K562 (cell line): Measurements from ENCODE around the gene YEATS2.

Experiments used
- BHLHE40 ChIP-seq: IDR thresholded peaks from 2 replicates; pipeline ENCODE4 v1.6.1; 2011; ENCODE audit warnings: low read length, improper control_type of control experiment
- BRD4 ChIP-seq: fragments of 200-600 bp; sonication (generic); IDR thresholded peaks from 2 replicates; pipeline ENCODE4 v1.6.1; 2017; ENCODE audit warnings: inconsistent platforms
- CTCF ChIP-seq, 3 experiments: IDR thresholded peaks in 2 of 3; conservative IDR thresholded peaks in 1 of 3; 2 replicates each; pipeline ENCODE4 v1.5.1; 2011 to 2012; ENCODE audit warnings: low read length in 3 of 3, mild to moderate bottlenecking in 3 of 3, control low read depth in 2 of 3, improper control_type of control experiment in 1 of 3, inconsistent platforms in 1 of 3, low read depth in 1 of 3, mixed read lengths in 1 of 3, moderate library complexity in 1 of 3; ENCODE audit not compliant: insufficient read depth in 2 of 3
- HIVEP1 ChIP-seq: fragments of 250-450 bp; sonication (Bioruptor Pico); IDR thresholded peaks from 2 replicates; pipeline ENCODE4 v1.4.0; 2020; ENCODE audit warnings: mild to moderate bottlenecking
- HMGXB4 ChIP-seq: sonication (generic); formaldehyde crosslinking; IDR thresholded peaks from 2 replicates; pipeline ENCODE4 v1.8.1; 2023; ENCODE audit warnings: mild to moderate bottlenecking, missing genetic modification reagents
- MAX ChIP-seq: sonication (generic); formaldehyde crosslinking; IDR thresholded peaks from 2 replicates; pipeline ENCODE4 v1.9.0; 2022; ENCODE audit warnings: mild to moderate bottlenecking, missing genetic modification reagents
- MXD1 ChIP-seq: fragments of 250-450 bp; sonication (Bioruptor Pico); IDR thresholded peaks from 2 replicates; pipeline ENCODE4 v1.8.0; 2021; ENCODE audit warnings: borderline replicate concordance, mild to moderate bottlenecking, moderate library complexity; ENCODE audit not compliant: poor library complexity, severe bottlenecking
- NFIC ChIP-seq: fragments of 450-650 bp; IDR thresholded peaks from 2 replicates; pipeline ENCODE4 v1.6.1; 2017; ENCODE audit warnings: mild to moderate bottlenecking, inconsistent platforms
- NRF1 ChIP-seq, 2 experiments: fragments of 450-650 bp; IDR thresholded peaks in 1 of 2; conservative IDR thresholded peaks in 1 of 2; 2 replicates each; pipeline ENCODE4 v1.6.1; 2014; ENCODE audit warnings: mild to moderate bottlenecking in 2 of 2
- PKNOX1 ChIP-seq: fragments of 450-650 bp; IDR thresholded peaks from 2 replicates; pipeline ENCODE4 v1.6.1; 2016
- POLR2A ChIP-seq: fragments of 450-650 bp; conservative IDR thresholded peaks from 2 replicates; pipeline ENCODE4 v1.6.1; 2016
- REST ChIP-seq, 2 experiments: fragments of 450-650 bp; formaldehyde crosslinking in 1 of 2; IDR thresholded peaks; 2 replicates each; pipeline versions ENCODE4 v1.4.0 to v1.6.1; 2014 to 2020; ENCODE audit warnings: mild to moderate bottlenecking in 2 of 2, borderline replicate concordance in 1 of 2, low read depth in 1 of 2
- TGIF2 ChIP-seq: sonication (generic); formaldehyde crosslinking; IDR thresholded peaks from 2 replicates; pipeline ENCODE4 v1.8.1; 2022; ENCODE audit warnings: mild to moderate bottlenecking, missing genetic modification reagents, moderate library complexity

- TF ChIP-seq PKNOX1 (no peak), BRD4 (no peak), CTCF (IDR thresholded peaks at IDR 0.05 in 2 of 3, conservative IDR thresholded peaks at IDR 0.05 in 1 of 3; ENCODE audit: insufficient read depth in 2 of 3, low read depth in 1 of 3, low read length in 3 of 3) (no peak), MAX (CRISPR knock-in tag) (no peak), REST (IDR thresholded peaks at IDR 0.05; ENCODE audit: borderline replicate concordance) (no peak), REST (CRISPR knock-in tag; IDR thresholded peaks at IDR 0.05; ENCODE audit: low read depth) (no peak), BHLHE40 (no peak), HMGXB4 (CRISPR knock-in tag) (no peak), TGIF2 (no peak), NRF1 (conservative IDR thresholded peaks at IDR 0.05 in 1 of 2, IDR thresholded peaks at IDR 0.05 in 1 of 2) (no peak), NFIC (no peak), HIVEP1 (no peak), MXD1 (CRISPR knock-in tag) (no peak), POLR2A (no peak)
These were observed 111.7 kb downstream of the YEATS2 start for GRCh38 chr3:183809270-183809669.
